ENCODE data around the gene OR10C1.
"Not testable (repeated sequence)": the region's sequence is repeated elsewhere in the genome, so short reads cannot be mapped to it uniquely, and the experiment has no call there.

DNA sequence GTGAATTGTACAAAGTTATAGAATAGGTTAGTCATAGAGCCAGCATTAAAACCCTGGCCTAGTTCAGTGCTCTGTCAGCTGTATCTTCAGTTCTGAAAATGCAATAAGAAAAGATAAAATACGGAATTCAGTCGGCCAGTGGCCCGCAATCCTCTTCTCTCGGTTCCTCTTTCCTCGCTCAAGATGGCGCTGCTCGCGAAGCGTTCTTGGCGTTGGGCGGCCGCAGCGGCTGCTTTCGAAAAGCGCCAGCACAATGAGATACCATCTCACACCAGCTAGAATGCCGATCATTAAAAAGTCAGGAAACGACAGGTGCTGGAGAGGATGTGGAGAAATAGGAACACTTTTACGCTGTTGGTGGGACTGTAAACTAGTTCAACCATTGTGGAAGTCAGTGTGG, 2.4 kb upstream of the OR10C1 start:
- not testable (repeated sequence) for TF ChIP-seq NFRKB, SP1 (IDR thresholded peaks at IDR 0.05)

Measured in HEK293T (cell line).